Suprapubic skin (tissue), 4 donors: Measurements from ENCODE around the gene BCKDHB.

ENCODE experiments used
- CTCF ChIP-seq, 2 donors: fragments of 200-600 bp in 1 of 2; fragments of 450-650 bp in 1 of 2; sonication (generic) in 1 of 2; IDR thresholded peaks; one replicate each; pipeline ENCODE4 v1.5.1; 2016 to 2019; ENCODE audit warnings: antibody characterized with exemption in 2 of 2, mild to moderate bottlenecking in 1 of 2, moderate library complexity in 1 of 2
- POLR2A ChIP-seq, 2 donors: fragments of 450-650 bp; IDR thresholded peaks; one replicate each; pipeline ENCODE4 v1.6.1; 2017; ENCODE audit warnings: antibody characterized with exemption in 2 of 2, mild to moderate bottlenecking in 2 of 2, moderate library complexity in 2 of 2
- POLR2AphosphoS5 ChIP-seq, 3 donors: sonication (generic); formaldehyde crosslinking; IDR thresholded peaks; one replicate each; pipeline ENCODE4 v1.6.1; 2017; ENCODE audit warnings: antibody characterized with exemption in 3 of 3

GRCh38 chr6:80156221-80156620 lies 49.8 kb downstream of the BCKDHB start:
- TF ChIP-seq CTCF (IDR thresholded peaks at IDR 0.05): no peak
- TF ChIP-seq POLR2AphosphoS5 (IDR thresholded peaks at IDR 0.05): no peak
- TF ChIP-seq POLR2A (IDR thresholded peaks at IDR 0.05): no peak
